SU-DHL-6 (cell line): ENCODE data around the gene EPB41L4A.

Source experiments
- EZH2phosphoT487 ChIP-seq: fragments of 200-600 bp; sonication (generic), shearing (Covaris generic); conservative IDR thresholded peaks from 2 replicates; pipeline ENCODE4 v1.6.1; 2018; ENCODE audit warnings: mild to moderate bottlenecking, antibody characterized with exemption, low read length, moderate library complexity, mixed read lengths
- TF ChIP-seq, protein P1 (sequence below): fragments of 200-600 bp; sonication (generic); IDR thresholded peaks from one replicate; pipeline ENCODE4 v1.5.1; 2017; ENCODE audit warnings: antibody characterized with exemption, mild to moderate bottlenecking, low read length, moderate library complexity; ENCODE audit not compliant: insufficient read depth, poor library complexity, severe bottlenecking

DNA sequence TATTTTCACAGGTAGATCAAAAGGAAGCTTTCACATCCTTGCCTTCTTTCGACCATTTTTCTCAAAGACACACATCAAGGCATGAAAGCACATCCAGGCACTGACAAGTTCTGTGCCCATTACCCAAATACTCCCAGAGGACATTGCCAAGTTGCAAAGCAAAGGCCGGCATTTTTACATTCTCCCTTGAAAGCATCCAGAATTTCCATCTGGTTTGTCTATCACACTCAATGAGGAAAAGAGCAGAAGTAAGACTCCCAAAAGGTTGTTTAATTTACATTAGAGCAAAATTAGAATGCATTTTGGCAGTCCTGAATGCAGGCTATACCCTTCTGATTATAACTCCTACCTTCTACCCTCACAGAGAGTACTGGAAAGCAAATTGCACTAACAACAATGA is 160.5 kb downstream of the EPB41L4A start:
- TF ChIP-seq, protein P1, sequence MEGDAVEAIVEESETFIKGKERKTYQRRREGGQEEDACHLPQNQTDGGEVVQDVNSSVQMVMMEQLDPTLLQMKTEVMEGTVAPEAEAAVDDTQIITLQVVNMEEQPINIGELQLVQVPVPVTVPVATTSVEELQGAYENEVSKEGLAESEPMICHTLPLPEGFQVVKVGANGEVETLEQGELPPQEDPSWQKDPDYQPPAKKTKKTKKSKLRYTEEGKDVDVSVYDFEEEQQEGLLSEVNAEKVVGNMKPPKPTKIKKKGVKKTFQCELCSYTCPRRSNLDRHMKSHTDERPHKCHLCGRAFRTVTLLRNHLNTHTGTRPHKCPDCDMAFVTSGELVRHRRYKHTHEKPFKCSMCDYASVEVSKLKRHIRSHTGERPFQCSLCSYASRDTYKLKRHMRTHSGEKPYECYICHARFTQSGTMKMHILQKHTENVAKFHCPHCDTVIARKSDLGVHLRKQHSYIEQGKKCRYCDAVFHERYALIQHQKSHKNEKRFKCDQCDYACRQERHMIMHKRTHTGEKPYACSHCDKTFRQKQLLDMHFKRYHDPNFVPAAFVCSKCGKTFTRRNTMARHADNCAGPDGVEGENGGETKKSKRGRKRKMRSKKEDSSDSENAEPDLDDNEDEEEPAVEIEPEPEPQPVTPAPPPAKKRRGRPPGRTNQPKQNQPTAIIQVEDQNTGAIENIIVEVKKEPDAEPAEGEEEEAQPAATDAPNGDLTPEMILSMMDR, result no peak
- TF ChIP-seq EZH2phosphoT487, result no peak
